GM12801 (cell line): ENCODE measurements around the gene EFTUD2.

Experiments
- TF ChIP-seq, protein P1 (sequence below): IDR thresholded peaks from one replicate; pipeline ENCODE4 v1.5.1; 2011; ENCODE audit warnings: control low read depth; ENCODE audit not compliant: insufficient read length; ENCODE audit errors: extremely low read depth

The EFTUD2 gene

DNA sequence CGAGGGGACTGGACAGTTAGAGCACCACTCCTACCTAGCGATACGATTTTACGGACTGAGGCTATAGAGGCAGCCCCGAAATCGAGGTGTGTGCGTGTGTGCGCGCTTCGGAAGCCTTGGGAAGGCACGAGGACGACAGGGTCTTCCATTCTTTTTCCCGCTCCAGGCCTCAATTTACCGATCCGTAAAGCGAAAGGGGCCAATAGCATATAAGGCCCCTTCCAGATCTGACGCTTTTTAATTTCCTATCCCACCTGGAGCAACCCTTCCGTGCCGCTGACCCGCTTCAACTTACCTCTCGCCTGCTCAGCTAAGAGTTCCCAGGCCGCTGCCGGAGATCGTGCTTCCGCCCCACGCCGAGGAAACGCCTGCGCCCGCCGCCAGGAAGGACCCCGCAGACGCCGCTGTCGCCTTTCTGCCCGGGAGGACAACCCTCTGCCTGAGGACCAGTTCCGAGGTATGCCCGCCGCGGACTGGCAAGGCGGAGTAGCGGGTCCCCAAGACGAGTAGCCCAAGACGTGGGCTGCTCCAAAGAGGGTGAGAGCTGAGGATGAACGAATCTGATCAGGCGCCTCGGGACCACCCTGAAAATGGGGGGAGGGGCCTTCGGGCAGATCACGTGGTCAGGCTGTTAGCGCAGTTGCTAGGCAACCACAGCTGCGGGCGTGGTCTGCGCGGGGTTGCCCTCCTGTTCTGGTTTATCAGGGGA, at the start of gene EFTUD2:
Gene EFTUD2, minus strand, starts transcription at position 372 of the 709 bp plus-strand sequence. CDS start 4,924 bp downstream, outside the sequence.
- TF ChIP-seq, protein P1, sequence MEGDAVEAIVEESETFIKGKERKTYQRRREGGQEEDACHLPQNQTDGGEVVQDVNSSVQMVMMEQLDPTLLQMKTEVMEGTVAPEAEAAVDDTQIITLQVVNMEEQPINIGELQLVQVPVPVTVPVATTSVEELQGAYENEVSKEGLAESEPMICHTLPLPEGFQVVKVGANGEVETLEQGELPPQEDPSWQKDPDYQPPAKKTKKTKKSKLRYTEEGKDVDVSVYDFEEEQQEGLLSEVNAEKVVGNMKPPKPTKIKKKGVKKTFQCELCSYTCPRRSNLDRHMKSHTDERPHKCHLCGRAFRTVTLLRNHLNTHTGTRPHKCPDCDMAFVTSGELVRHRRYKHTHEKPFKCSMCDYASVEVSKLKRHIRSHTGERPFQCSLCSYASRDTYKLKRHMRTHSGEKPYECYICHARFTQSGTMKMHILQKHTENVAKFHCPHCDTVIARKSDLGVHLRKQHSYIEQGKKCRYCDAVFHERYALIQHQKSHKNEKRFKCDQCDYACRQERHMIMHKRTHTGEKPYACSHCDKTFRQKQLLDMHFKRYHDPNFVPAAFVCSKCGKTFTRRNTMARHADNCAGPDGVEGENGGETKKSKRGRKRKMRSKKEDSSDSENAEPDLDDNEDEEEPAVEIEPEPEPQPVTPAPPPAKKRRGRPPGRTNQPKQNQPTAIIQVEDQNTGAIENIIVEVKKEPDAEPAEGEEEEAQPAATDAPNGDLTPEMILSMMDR: no peak

DNA sequence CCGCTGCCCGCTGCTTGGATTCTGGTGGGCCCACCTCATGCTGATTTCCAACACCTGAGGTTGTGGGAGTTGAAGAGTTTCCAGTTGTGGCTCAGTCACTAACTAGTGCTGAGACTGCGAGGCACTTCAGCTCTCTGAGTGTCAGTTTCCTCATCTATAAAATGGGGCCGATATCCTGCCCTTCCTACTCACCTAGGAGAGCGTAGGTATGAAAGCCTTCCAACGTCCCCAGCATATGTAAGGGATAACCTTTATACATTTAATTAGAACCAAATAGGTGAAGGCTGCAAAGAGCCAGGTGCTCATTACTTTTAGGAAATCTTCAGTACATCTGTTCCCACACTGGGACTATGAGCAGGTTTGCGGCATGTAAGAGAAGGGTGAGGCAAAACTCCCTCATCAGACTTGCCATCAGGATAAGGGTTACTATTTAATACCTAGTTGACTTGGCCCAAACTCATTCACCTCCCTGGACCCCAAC, 49.1 kb upstream of the EFTUD2 start:
- TF ChIP-seq, protein P1: no peak

DNA sequence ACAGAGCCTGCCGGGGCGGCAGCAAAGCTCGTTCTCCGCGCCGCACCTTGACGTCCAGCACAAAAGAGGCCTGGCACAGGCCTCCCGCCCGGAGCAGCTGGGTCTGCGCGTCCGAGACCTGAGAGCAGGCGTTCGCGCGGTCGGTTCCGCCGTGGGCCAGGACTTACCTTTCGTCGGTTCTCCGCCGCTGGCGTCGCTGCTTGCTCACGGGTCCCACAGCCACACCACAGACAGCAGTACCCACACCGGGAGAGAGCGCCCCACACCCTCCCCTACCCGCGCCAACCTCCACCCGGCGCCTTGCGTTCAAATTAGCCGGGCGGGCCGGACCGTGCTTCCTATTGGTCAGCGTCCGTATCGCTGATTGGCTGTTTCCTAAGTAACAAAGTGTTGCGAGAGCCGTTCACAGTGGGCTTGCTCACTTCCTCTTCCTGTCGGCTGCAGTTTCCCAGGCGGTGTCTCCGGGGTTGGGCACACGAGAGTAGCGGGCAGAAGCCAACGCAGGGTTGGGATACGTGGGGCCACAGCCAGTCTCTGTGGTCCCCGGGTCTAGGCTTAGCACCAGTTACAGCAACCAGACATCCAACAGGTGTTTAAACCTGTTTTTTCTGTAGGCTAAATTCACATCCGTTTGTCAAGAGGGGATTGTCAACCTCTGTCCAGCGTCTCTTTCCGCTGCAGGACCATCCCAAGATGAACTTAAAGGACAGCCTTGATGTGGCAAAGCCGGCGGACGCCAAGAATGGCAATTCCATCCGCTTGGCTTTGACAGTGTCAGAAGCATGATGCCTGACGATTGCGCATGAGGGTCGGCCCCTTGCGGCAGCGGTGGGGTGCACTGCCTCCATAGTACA, 48.4 kb upstream of the EFTUD2 start, which contains the start of gene KIF18B:
Gene KIF18B, minus strand, starts transcription at position 313 of the 854 bp plus-strand sequence. CDS start 11,429 bp downstream, outside the sequence.
- TF ChIP-seq, protein P1: no peak

DNA sequence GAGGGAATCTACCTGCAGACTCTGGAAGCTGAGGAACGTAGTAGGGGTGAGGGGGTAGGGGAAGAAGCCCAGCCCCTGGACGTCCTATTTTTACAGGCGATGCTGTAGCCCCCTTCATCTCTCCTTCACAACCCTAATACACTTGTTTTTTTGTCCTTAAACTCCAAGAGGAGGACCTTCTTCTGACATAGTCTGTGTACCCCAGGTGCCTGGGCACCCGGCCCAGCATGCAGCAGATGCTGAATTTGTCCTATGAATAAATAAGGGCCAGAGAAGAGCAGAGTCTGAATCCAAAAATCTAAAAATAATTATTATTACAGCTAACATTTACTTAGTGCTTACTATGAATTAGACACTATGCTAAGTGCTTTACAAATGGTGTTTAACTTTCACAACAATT, 43.2 kb upstream of the EFTUD2 start:
- TF ChIP-seq, protein P1: no peak

DNA sequence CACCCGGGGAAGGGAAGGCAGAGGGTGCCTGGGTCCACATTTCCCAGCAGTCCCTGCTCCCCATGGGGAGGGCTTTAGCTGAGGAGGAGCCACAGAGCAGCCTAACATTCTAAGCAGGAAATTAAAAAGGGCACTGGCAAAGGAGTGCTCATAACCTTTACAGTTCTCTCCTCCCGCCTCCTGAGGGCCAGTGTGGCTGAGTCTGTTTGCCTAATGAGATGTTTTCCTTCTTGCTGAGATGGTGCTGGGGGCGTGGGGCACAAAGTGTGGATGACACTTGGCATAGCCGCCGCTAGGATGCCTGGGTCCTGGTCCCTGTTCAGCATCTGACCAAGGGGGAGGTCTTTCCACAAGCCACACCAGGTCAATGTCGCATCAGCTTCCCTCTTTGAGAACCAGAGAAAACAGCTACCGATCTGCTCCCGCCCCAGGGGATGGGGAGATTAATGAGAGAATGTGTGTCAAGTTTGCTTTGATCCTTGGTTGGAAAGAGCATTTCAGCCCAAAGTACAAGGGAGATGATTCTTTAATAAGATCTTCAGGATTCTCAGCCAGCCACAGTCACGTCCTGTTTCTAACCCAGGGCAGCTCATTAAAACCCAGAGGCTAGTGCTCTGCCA, 42.6 kb upstream of the EFTUD2 start:
- TF ChIP-seq, protein P1: no peak

DNA sequence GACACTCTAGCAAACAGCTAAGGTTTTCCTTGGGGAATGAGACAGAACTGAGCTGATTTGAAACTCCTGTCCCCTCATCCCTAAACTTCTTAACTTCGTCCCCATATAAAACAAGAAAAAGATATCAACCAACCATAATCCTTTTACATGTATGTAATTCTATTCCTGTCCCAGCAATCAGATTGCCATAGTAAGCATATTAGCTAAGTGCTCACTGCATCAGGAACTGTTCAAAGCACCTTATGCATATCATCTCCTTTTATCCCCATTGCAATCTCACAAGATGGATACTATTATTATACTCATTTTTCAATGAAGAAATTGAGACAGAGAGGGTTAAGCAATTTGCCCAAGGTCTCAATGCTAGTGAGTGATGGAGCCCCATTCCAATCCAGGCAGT, 41.5 kb upstream of the EFTUD2 start:
- TF ChIP-seq, protein P1: no peak

DNA sequence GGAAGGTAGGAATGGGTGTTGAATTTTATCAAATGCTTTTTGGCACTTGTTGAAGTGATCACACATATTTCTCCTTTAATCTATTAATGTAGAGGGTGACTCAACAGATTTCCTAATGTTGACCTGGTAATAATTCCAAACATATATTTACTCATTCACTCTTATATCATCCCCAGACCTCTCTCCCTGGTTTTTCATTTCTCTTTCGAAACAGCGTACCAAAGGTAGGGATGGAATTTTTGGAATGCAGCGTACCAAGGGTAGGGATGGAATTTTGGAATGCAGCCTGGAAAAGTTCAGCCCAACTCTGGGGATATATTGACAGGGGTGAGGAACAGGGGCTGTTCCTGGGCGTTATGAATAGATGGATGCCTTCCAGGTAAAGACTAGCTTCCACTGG, 41.1 kb upstream of the EFTUD2 start:
- TF ChIP-seq, protein P1: no peak
